Uterine smooth muscle cell (primary cell): Measurements from ENCODE around the gene LAMB1. TPM values are rescaled to one million over a fixed set of nuclear protein-coding genes. Genes with fewer than 3 reads are reported as not detected.

Source experiments
- total RNA-seq: library from RNA; depleted of rRNA; stranded (reverse); fragments of >200 nt; gene quantifications from 2 replicates; pipeline ENCODE4 v1.2.3, GENCODE V29; 2014

Gene LAMB1
- total RNA-seq: 208 and 292 TPM in 2 replicates

GRCh38 chr7:108002726-108003598 lies at the start of gene LAMB1:
LAMB1 (minus strand) TSS chr7:108003161; CDS start chr7:108002885, 276 bp downstream.

GRCh38 chr7:107890962-107891635 lies 111.9 kb downstream of the LAMB1 start, which contains the start of gene DLD:
DLD (plus strand) TSS chr7:107891183; CDS start chr7:107891251, 68 bp downstream.

Other genes starting within 250 kb of the LAMB1 start
- not detected in 2 replicates for gene SLC26A3, start 199.9 kb downstream of the LAMB1 start, total RNA-seq
- gene DLD, start 112.0 kb downstream of the LAMB1 start, total RNA-seq: 74.4 and 109 TPM in 2 replicates
- under 0.01 and 0.12 TPM in 2 replicates for gene LAMB4, start 127.2 kb upstream of the LAMB1 start, total RNA-seq